Endometrium (tissue), 2 donors: ENCODE results near the gene ATL2.
"Not testable (repeated sequence)": the region's sequence is repeated elsewhere in the genome, so short reads cannot be mapped to it uniquely, and the experiment has no call there.

Experiments used
- FAIRE-seq: peaks from 2 replicates; lab custom pipeline; 2012; peaks lifted over from hg19 to GRCh38; lab: Jason Lieb, UNC
- donor health status: control.
- donor health status: control.

Gene ATL2

DNA sequence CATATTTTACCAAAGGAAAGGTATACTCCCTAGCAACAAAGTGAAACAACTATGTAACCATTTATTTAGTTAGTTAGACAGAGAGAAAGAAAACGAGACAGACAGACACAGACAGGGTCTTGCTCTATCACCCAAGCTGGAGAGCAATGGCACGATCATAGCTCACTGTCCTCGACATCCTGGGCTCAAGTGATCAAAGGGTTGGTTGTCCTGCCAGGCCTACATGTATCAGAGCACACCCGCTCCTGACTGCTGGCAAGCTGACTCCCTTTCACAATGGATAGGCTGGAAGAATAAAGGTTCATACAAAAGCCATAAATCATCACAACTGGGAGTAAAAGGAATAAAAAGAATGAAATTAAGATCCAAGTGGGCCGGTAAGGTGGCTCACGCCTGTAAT lies 53.5 kb downstream of the ATL2 start:
- no peak for FAIRE-seq

DNA sequence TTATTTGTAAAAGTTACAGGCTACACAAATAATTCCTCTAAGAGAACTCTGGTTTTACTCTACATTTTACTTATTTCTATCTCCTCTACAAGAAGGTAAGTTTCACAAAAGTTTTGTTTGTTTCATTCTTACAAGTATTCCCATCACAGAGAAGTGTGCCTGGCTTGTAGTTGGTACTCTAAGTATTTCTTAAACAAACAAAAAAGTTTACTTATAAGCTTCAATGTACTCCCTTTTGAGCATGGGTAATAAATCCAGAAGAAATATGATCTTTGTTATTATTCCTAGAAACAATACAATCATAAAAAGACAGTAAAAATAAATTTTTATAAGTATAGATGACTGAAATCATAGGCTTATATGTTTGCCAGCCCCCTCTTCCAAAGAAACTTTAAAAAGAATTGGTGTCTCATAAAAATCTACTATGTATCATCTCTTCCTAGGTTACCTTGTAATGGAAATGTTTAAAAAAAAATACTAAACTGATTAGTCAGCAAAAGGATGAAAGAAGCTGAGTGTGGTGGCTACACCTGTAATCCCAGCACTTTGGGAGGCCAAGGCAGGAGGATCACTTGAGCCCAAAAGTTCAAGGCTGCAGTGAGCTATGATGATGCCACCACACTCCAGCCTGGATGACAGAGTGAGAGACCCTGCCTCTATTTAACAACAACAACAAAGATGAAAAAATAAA lies 54.7 kb downstream of the ATL2 start:
- FAIRE-seq: no peak

DNA sequence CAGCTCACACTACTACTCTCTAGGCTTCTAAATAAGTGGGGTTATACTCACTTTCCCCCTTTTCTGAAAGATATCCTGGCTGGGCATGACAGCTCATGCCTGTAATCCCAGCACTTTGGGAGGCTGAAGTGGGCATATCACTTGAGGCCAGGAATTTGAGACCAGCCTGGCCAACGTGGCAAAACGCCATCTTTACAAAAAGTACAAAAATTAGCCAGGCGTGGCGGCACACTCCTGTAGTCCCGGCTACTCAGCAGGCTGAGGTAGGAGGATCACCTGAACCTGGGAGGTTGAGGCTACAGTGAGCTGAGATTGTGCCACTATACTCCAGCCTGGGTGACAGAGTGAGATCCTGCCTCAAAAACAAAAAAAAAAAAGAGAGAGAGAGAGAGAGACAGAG lies 57.8 kb downstream of the ATL2 start:
- FAIRE-seq: not testable (repeated sequence)

DNA sequence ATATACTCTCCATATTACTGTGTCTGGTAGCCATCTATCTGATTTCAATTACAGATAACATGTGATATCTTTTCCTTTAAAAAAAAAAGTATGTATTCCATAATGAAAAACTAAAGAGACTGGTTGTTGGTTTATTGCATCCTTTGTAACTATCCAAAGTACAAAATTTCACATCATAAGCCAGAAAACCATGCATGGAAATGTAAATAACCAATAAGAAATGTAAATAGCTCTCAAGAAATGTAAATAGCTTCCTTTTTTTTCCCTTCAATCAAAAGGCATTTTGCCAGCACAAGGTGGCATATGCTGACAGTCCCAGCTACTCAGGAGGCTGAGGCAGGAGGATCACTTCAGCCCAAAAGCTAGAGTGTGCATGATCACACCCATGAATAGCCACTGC lies 59.3 kb downstream of the ATL2 start:
- FAIRE-seq: no peak

DNA sequence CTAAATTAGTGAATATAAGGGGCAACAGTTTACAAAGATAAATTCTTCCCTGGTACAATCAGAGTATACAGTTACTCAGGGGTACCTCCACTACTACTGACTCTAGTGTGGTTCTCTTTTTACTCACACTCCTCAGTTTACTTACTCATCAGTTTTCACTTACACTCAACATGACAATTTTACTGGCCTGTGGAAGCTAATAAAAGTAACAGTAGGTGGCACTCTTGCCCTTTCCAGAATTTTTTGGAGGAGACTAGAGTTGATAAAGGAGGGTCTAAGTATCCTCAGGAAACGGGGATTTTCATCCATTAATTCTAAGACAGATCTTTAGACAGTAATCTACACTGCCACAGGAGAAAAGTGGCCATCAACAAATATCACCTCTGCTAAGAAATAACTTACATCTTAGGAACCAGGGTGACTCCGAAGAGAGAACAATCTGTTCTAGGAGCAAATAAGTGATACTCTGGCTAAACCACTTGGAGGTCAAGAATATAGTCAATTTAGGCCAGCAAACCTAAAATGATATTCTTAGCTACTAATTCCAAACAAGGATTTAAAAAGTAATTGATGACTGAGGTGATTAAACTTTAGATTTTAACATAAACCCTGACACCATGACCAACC lies 61.3 kb downstream of the ATL2 start:
- no peak for FAIRE-seq

DNA sequence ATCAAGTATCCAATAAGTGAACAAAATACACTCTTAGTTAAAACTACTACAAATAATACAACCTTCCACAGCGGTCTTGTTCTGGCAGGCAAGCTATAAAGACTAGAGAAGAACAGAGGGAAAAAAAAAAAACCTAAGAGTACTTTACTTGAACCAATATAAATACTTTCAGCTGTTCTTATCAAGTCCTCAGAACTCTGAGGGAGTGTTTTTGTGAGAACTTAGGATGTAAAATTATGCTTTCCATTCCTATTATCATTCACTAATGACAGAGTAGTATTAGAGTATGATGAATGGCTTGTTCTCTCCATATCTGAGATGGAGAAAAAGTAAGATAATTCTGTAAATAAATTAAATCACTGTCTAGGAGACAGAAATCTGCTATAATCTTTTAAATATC lies 68.3 kb downstream of the ATL2 start:
- FAIRE-seq: no peak

DNA sequence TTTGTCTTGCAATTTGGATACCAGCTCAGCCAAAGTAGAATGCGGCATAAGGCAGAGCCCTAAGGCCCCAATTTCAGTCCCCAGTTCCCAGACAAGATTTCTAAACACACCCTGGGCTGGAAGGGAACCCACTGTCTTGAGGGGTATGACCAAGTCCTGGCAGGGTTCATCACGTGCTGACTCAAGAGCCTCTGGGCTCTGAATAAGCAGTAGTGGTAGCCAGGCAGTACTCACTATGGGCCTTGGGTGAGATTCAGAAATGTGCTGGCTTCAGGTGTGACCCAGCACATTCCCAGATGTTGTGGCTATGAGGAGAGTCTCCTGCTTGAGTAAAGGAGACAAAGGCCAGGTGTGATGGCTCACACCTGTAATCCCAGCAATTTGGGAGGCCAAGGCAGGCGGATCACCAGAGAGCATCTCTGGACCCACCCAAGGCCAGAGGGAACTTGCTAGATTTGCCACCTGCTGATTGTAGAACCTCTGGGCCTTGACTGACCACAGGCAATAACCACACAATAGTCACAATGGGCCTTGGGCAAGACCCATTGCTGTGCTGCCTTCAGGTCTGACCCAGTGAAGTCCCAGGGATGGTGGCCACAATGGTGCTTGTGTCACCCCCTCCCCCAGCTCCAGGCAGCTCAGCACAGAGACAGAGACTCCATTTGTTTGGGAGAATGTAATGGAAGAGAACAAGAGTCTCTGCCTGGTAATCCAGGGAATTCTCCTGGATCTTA lies 74.9 kb downstream of the ATL2 start:
- no peak for FAIRE-seq

DNA sequence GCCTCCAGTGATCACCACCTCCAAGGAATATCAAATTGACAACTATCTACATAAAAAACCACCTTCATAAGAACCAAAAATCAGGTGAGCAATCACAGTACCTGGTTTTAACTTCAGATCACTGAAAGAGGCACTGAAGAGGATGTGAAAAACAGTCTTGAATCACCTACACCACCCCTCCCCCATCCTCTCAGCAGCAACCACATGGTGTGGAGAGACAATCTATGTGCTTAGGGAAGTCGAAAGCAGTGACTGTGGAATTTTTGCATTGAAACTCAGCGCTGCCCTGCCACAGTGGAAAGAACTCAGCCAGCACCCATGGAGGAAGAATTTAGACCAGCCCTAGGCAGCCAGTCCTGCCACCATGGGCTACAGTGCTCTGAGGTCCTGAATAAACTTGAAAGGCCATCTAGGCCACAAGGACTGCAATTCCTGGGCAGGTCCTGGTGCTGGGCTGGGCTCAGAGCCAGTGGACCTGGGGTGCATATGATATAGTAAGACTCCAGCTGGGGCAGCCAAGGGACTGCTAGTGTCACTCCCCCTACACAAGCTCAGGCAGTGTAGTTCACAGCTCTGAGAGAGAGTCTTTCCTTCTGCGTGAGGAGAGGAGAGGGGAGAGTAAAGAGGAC lies 75.6 kb downstream of the ATL2 start:
- no peak for FAIRE-seq

DNA sequence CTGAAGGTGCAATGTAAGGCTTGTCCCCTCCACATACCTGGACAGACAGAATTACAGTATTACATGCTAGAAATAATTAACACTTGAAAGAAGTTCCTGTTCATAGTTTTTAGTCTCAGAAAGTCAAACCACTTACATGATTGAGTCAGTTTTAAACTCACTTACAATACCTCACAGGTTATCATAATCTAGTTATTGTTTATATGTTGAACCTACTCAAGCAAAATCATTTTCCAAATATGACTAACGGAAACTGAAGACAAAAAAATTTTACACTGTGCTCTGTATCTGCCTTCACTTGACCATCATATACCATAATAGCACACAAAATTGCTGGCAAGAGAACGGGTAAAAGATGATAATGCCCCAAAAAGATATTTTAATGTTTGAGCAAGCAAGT lies 78.5 kb downstream of the ATL2 start:
- FAIRE-seq: no peak

DNA sequence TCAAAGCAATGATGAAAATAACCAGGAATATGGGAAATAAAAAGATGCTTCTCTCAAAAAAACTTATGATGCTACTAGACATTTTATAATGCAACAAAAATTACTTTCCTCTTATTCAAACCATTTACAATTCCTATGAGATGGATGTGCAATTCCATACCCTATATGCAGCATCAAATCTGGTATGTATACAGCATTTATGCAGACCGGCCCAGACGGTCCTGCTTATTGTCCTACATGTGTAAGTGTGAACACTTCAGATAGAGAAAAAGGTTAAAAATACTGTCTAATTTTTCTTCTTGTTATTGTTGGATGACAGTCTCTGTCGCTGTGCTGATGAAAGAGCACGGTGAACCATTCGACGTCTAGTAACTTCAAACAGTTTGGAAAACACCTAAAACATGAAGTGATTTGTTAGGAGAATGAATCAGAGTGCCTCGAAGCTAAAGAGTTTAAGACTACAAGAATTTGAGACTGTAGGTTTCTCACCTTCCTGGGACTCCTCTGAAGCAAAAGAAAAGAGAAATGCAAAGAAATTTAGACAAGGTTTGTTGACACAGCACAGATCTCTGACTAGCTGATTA lies 80.8 kb downstream of the ATL2 start:
- FAIRE-seq: no peak

DNA sequence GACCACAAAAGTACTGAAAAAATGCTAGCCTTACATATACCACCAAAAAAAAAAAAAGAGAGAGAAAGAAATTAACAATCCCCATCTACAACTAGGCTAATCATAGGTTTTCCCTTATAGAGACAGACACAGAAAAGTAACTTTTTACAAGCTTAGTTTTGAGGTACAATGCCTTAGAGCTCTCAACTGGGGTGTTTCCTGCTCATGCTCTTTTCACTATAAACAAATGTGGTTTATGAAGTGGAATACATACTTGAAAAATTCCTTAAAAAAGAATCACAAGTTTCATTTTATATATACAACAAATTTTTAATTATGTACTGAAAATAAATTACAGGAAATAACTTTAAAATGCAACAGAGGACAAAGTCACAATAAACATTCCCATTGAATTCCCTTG lies 82.5 kb downstream of the ATL2 start:
- FAIRE-seq: no peak

DNA sequence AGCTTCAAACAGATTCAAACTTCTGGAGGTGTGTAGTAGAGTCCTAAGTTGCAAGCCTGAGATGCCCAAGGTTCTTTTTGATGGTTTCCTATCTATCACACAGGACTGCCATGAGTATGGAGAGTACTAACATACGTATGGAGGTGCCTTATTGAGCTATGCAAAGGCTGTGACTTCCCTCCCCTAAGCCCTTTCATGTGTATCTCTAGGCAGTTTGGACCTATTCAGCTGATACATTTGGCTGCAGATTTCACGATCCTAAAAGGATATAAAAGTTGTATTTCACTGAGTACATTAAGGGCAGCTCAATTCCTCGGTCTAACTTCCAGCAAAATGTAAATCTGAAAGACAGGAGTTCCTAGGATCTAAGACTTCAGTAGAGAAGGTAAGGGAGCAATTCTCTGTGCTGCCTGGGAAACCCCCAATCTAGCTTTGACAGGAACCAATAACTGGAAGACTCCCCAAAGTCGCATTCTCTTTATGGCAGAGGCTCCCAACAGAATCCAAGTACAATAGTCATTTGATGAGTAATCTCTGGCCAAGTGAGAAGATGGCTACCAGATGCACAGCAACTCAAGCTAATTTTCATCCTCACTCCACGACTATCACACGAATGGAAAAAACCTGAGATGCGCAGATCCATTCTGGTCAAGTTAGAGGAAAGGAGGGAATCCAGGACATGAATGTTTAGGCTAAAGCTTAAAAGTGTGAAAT lies 83.8 kb downstream of the ATL2 start:
- no peak for FAIRE-seq

DNA sequence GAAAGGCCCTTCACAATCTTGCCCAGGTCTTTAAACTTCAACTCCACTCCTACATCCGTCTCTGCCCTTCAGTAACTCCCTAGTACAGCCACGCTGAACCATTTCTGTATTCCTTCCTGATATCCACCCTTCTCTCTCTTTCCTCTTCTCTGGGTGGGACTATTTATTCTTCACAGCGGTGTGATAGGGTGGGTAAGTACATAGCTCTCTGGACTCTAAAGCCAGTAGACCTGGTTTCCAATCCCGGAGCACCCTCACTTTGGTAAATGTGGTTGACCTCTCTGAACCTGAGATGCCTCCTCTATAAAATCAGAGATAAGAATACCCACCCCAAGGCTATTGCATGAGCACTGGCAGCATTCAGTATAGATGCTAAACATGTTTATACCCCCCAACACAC lies 86.7 kb downstream of the ATL2 start:
- no peak for FAIRE-seq

DNA sequence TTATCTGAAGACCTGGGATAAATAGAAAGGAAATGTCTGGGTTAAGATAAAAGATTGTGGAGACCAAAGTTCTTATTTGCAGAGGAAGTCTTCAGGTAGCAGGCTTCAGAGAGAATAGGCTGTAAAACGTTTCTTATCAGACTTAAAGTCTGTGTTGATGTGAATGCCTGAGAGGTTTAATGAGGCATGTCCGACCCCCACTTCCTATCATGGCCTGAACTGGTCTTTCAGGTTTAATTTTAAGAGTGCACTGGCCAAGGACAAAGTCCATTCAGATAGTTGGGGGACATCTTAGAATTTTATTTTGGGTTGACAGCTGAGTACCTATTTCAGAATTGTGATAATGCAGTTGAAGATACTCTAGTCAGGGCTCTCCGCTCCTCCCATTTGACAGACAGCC lies 92.1 kb downstream of the ATL2 start:
- no peak for FAIRE-seq

DNA sequence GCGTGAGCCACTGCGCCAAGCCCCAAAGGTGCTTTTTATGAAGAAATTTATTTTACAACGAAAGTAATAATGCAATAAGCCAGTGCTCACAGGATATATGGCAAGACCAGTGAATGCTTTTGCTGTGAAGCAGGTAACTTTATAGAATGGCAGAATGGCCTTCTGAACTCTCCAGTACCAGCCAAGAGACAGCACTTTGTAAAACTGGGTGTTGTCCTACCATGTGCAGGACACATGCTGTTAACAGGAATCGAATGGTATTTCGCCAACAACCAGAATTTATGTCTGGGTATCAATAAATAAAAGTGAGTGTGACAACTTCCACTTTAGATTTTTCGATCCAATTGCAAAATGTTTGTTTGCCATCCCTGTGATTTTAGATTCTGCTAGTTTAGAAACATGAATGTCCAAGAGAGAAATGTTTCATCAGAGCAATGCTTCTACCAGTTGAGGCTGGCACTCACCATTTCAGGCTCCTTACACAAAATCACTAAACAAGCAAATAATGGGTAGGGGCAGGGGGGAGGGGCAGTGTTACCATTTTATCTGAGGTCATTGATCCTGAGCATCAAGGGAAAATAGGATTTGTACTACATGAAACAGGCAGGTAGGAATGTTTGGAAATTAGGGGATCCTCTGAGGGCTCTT lies 95.9 kb downstream of the ATL2 start:
- FAIRE-seq: no peak

DNA sequence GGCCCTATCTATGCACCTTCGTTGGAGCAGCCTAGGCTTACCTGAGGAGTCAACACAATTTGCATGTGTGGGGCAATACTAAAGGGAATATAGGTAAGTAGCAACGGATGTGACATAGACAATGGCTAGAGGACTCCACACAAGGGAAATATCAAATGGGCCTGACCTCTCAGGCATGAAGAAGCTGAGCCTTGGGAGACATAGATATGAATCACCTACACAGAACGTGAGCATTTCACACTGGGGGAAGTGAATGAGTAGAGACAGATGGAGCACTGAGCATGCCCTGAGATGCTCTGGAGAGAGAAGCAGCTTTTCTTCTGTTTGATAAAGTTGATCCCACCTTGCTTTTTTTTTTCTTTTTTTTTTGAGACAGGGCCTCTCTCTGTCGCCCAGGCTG lies 97.9 kb downstream of the ATL2 start:
- no peak for FAIRE-seq

DNA sequence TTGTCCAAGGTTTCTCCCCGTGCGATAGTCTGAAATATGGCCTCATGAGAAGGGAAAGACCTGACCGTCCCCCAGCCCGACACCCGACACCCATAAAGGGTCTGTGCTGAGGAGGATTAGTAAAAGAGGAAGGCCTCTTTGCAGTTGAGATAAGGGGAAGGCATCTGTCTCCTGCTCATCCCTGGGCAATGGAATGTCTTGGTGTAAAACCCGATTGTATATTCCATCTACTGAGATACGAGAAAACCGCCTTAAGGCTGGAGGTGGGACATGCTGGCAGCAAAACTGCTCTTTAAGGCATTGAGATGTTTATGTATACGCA lies 99.0 kb downstream of the ATL2 start:
- FAIRE-seq: not testable (repeated sequence)

DNA sequence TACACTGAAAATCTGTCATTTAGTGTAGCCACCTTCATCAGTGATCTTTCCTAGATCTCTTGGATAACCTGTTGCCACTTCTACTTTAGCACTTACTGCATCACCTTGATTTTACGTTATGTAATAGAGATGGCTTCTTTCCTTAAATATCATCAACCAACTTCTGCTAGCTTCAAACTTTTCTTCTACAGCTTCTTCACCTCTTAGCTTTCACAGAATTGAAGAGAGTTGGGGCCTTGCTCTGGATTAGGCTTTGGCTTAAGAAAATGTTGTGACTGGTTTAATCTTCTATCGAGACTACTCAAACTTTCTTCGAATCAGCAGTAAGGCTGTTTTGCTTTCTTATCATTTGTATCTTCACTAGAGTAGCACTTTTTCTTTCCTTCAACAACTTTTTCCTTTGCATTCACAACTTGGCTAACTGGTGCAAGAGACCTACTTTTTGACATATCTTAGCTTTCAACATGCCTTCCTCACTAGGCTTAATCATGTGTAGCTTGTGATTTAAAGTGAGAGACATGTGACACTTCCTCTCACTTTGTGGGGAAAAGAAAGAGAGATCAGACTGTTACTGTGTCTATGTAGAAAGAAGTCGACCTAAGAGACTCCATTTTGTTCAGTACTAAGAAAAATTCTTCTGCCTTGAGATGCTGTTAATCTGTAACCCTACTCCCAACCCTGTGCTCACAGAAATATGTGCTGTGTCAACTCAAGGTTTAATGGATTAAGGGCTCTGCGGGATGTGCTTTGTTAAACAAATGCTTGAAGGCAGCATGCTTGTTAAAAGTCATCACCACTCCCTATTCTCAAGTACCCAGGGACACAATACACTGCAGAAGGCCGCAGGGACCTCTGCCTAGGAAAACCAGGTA lies 99.6 kb downstream of the ATL2 start:
- FAIRE-seq: no peak

DNA sequence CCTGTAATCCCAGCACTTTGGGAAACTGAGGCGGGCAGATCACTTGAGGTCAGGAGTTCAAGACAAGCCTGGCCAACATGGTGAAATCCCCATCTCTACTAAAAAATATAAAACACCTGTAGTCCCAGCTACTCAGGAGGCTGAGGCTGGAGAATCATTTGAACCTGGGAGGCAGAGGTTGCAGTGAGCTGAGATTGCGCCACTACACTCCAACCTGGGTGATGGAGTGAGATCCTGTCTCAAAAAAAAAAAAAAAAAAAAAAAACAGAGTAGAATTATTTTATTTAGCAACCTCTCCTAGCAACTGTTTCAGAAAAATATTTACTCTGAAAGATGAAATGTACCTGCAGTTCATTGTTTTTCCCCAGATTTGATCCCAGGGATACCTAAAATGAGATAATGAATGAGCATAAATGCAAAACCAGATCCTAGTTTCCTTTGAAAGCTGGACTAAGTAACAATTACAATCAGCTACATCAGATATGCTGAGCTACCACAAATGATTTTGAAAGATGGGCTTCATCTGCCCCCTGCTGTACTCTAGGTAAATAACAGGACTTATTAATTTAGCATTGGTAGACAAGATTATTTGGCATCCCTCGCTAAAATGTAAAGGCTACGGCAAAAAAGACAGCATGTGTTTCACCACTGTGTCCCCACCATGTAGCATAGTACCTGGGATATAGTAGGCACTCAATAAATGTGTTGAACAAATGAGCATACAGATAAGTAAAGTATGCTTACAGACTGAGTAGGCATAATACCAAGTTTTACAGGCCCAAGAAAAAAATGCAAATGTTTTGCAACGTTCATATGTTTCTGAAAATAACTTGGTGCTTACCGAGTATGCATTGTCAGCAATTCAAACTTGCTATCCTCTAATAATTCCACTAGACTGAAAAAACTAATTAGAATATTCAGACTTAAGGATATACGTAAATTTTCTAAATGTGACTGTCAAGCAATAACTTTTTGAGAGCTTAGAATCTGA lies 102.5 kb downstream of the ATL2 start:
- peak; percentile 77 for FAIRE-seq
